GM23248 (cell line): ENCODE data around the gene TNIP1.

Source experiments
- EZH2 ChIP-seq: fragments of 200-600 bp; sonication (generic); IDR thresholded peaks from 2 replicates; pipeline ENCODE4 v1.6.1; 2018; ENCODE audit warnings: antibody characterized with exemption, mild to moderate bottlenecking; ENCODE audit not compliant: insufficient read depth, poor library complexity, severe bottlenecking
- EZH2phosphoT487 ChIP-seq: fragments of 200-600 bp; sonication (generic); IDR thresholded peaks from 2 replicates; pipeline ENCODE4 v1.6.1; 2018; ENCODE audit warnings: antibody characterized with exemption, moderate library complexity, mild to moderate bottlenecking, low read depth; ENCODE audit not compliant: insufficient read depth

DNA sequence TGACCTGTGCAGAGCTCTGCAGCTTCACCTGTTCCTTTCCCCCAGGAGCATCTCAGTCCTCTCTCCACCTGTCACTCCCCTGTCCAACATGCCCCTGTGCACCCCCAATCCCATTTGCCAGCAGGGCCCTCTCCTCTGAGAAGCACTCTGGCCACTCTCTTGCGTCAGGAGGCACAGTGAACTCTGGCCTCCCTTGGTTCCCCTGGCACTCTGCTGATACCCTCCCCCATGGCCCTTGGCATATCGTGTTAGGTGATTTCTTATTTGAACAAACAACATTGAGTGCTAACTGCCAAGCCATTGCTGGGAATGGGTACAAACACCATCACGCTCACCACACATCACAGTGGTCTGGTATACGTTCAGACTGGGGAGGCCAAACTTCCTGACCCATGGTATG lies 20.9 kb upstream of the TNIP1 start:
- TF ChIP-seq EZH2 (no peak), EZH2phosphoT487 (no peak)
